Brain microvascular endothelial cell (primary cell): ENCODE measurements around the gene CNIH4.

Experiments
- DNase-seq: peaks from one replicate; pipeline ENCODE4 v3.0.0-alpha.2; 2020
- H3K27ac ChIP-seq: fragments of 250-450 bp; sonication (Bioruptor Pico); 2 replicates; pipeline ENCODE4 v1.5.1; 2020; ENCODE audit warnings: mild to moderate bottlenecking, moderate library complexity
- H3K27me3 ChIP-seq: fragments of 250-450 bp; sonication (Bioruptor Pico); replicated peaks from 2 replicates; pipeline ENCODE4 v1.5.1; 2020; ENCODE audit warnings: mild to moderate bottlenecking
- H3K36me3 ChIP-seq: fragments of 250-450 bp; sonication (Bioruptor Pico); replicated peaks from 2 replicates; pipeline ENCODE4 v1.5.1; 2020; ENCODE audit warnings: mild to moderate bottlenecking
- H3K4me3 ChIP-seq: 2 replicates; pipeline ENCODE4 v1.5.1; 2011; ENCODE audit warnings: low read depth, mild to moderate bottlenecking, control low read depth, low read length, moderate library complexity
- CTCF ChIP-seq: IDR thresholded peaks from 2 replicates; pipeline ENCODE4 v1.5.1; 2011; ENCODE audit warnings: low read depth, mild to moderate bottlenecking, moderate library complexity, low read length, control low read depth, inconsistent platforms; ENCODE audit errors: missing control alignments
- in situ Hi-C: cut with HindIII; loops from 2 replicates; pipeline ENCODE4 v1.10.0; 2017; ENCODE audit warnings: low sequenced_read_pairs, low pct_ligation_motif_present

The CNIH4 gene

GRCh38 chr1:224405604-224405970, 48.9 kb downstream of the CNIH4 start:
- no peaks in the 10 kb centered on the region for H3K27me3 ChIP-seq
- no peak overlapping the region for H3K4me3 ChIP-seq
- no peak overlapping the region for H3K27ac ChIP-seq
- no peak for TF ChIP-seq CTCF
- in situ Hi-C loops, result no loop called here
- H3K36me3 ChIP-seq, result peaks cover 57% of the 10 kb centered on the region
- DNase-seq, result no peak

- DNase-seq, result no peak
Measured at GRCh38 chr1:224406216-224406615, 49.5 kb downstream of the CNIH4 start.

GRCh38 chr1:224407571-224408293, 51.1 kb downstream of the CNIH4 start:
- DNase-seq, result no peak
- Histone ChIP-seq H3K36me3 (peaks cover 58% of the 10 kb centered on the region), H3K4me3 (no peak overlapping the region), H3K27ac (no peak overlapping the region), H3K27me3 (no peaks in the 10 kb centered on the region)
- TF ChIP-seq CTCF, result no peak
- in situ Hi-C loops, result no loop called here

More at GRCh38 chr1:224406216-224406615, 49.5 kb downstream of the CNIH4 start:
- Histone ChIP-seq H3K27me3 (no peaks in the 10 kb centered on the region), H3K36me3 (peaks cover 55% of the 10 kb centered on the region), H3K27ac (no peak overlapping the region), H3K4me3 (no peak overlapping the region)
- TF ChIP-seq CTCF, result no peak
- in situ Hi-C loops, result no loop called here

- H3K27ac ChIP-seq, result no peak overlapping the region
- peaks cover 58% of the 10 kb centered on the region for H3K36me3 ChIP-seq
- H3K4me3 ChIP-seq, result no peak overlapping the region
- no peaks in the 10 kb centered on the region for H3K27me3 ChIP-seq
- in situ Hi-C loops, result no loop called here
- no peak for DNase-seq
- TF ChIP-seq CTCF, result no peak
Measured at GRCh38 chr1:224408294-224408590, 51.6 kb downstream of the CNIH4 start.

GRCh38 chr1:224411766-224412165, 55.1 kb downstream of the CNIH4 start:
- Histone ChIP-seq H3K36me3 (peaks cover 46% of the 10 kb centered on the region), H3K27me3 (no peaks in the 10 kb centered on the region), H3K27ac (no peak overlapping the region), H3K4me3 (no peak overlapping the region)
- in situ Hi-C loops, result no loop called here
- TF ChIP-seq CTCF, result no peak
- peak; percentile 35 for DNase-seq

- TF ChIP-seq CTCF, result no peak
- no peak overlapping the region for H3K27ac ChIP-seq
- no peak for DNase-seq
- in situ Hi-C loops, result no loop called here
- H3K4me3 ChIP-seq, result no peak overlapping the region
- peaks cover 77% of the 10 kb centered on the region for H3K36me3 ChIP-seq
- no peaks in the 10 kb centered on the region for H3K27me3 ChIP-seq
Measured at GRCh38 chr1:224420106-224420505, 63.4 kb downstream of the CNIH4 start.
